ENCODE results near the gene C1orf159.
"Not testable (repeated sequence)": the region's sequence is repeated elsewhere in the genome, so short reads cannot be mapped to it uniquely, and the experiment has no call there.

The C1orf159 gene

GRCh38 chr1:1115786-1116700 is at the start of gene C1orf159:
Gene C1orf159, minus strand, starts transcription at chr1:1116089. Its CDS starts 24,546 bp downstream, at chr1:1091543.
- peak; percentile 99 for DNase-seq

- no peak for DNase-seq
Observed at GRCh38 chr1:1165485-1165884, 49.6 kb upstream of the C1orf159 start.

GRCh38 chr1:1164701-1165451 is 49.0 kb upstream of the C1orf159 start:
- no peak for DNase-seq

GRCh38 chr1:1164361-1164700 is 48.4 kb upstream of the C1orf159 start:
- DNase-seq = no peak

GRCh38 chr1:1163538-1164070 is 47.7 kb upstream of the C1orf159 start:
- DNase-seq = no peak

GRCh38 chr1:1162597-1163537 is 47.0 kb upstream of the C1orf159 start:
- DNase-seq = no peak

- DNase-seq = no peak
Observed at GRCh38 chr1:1161683-1162079, 45.8 kb upstream of the C1orf159 start.

- DNase-seq = no peak
Observed at GRCh38 chr1:1161078-1161682, 45.3 kb upstream of the C1orf159 start.

- DNase-seq = no peak
Observed at GRCh38 chr1:1160281-1160930, 44.5 kb upstream of the C1orf159 start.

- no peak for DNase-seq
Observed at GRCh38 chr1:1157914-1158710, 42.2 kb upstream of the C1orf159 start.

GRCh38 chr1:1157426-1157913 is 41.6 kb upstream of the C1orf159 start:
- peak; percentile 73 for DNase-seq

GRCh38 chr1:1157033-1157365 is 41.1 kb upstream of the C1orf159 start:
- no peak for DNase-seq

- no peak for DNase-seq
Observed at GRCh38 chr1:1156140-1157032, 40.5 kb upstream of the C1orf159 start.

GRCh38 chr1:1155258-1155657 is 39.4 kb upstream of the C1orf159 start:
- no peak for DNase-seq

- DNase-seq = no peak
Observed at GRCh38 chr1:1153874-1154273, 38.0 kb upstream of the C1orf159 start.

- DNase-seq = not testable (repeated sequence)
Observed at GRCh38 chr1:1153215-1153614, 37.3 kb upstream of the C1orf159 start.

- not testable (repeated sequence) for DNase-seq
Observed at GRCh38 chr1:1152431-1152830, 36.5 kb upstream of the C1orf159 start.

- DNase-seq = no peak
Observed at GRCh38 chr1:1151306-1151705, 35.4 kb upstream of the C1orf159 start.

GRCh38 chr1:1150100-1150499 is 34.2 kb upstream of the C1orf159 start:
- DNase-seq = no peak

- no peak for DNase-seq
Observed at GRCh38 chr1:1149416-1149815, 33.5 kb upstream of the C1orf159 start.
